ENCODE measurements around the gene ATP6V0D1.
A peak's percentile ranks its signal among the peaks of the same experiment; 100 is the strongest.
"Not testable (repeated sequence)": the region's sequence is repeated elsewhere in the genome, so short reads cannot be mapped to it uniquely, and the experiment has no call there.

Gene ATP6V0D1

DNA sequence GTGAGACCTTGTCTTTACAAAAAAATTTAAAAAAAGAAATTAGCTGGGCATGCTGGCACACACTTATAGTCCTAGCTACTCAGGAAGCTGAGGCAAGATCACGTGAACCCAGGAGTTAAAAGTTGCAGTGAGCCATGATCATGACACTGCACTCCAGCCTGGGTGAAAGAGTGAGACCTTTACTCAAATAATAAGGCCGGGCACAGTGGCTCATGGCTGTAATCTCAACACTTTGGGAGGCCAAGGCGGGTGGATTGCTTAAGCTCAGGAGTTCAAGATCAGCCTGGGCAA, 36.1 kb upstream of the ATP6V0D1 start:
- no peak overlapping the region for H3K4me3 ChIP-seq (ENCODE audit: control insufficient read depth, low read depth, low read length)
- DNase-seq (ENCODE audit: low read depth) = no peak
- TF ChIP-seq, protein P1, sequence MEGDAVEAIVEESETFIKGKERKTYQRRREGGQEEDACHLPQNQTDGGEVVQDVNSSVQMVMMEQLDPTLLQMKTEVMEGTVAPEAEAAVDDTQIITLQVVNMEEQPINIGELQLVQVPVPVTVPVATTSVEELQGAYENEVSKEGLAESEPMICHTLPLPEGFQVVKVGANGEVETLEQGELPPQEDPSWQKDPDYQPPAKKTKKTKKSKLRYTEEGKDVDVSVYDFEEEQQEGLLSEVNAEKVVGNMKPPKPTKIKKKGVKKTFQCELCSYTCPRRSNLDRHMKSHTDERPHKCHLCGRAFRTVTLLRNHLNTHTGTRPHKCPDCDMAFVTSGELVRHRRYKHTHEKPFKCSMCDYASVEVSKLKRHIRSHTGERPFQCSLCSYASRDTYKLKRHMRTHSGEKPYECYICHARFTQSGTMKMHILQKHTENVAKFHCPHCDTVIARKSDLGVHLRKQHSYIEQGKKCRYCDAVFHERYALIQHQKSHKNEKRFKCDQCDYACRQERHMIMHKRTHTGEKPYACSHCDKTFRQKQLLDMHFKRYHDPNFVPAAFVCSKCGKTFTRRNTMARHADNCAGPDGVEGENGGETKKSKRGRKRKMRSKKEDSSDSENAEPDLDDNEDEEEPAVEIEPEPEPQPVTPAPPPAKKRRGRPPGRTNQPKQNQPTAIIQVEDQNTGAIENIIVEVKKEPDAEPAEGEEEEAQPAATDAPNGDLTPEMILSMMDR (conservative IDR thresholded peaks at IDR 0.05; ENCODE audit: control insufficient read depth, insufficient read depth, low read depth, low read length) = no peak

DNA sequence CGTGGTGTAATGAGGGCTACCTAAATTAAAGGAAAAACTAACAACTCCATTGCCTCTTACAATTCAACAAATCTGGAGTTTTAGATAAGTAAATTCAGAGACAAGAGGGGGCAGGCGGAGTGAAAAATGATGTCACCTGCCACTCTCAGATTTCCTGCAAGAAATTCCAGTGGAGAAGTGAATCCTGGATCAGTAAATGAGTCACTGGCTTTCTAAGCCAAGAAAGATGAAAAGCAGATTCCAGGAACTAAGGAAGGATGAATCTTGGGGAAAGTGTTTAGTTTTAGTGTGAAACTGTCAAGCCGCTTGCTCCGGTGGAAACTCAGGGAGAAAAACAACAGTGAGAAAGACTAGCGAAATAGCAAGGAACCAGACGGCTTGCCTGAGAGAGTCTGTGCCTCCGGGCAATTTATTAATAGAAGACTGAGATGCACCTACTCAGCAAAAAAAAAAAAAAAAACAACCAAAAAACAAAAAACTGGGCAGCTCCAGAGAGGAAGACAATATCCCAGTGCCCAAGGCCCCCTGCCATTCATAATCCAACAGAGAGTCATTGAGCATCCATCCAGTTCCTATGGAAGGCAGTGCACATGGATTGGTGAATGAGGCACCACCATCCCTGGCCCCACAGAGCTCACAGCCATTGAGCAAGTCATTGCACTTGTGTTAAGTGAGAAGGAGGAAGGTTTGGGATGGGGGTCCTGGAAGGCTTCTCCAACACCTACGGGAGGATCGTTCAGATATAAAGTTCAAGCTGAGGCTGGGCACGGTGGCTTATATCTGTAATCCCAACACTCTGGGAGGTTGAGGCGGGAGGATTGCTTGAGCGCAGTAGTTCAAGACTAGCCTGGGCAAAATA, 35.6 kb upstream of the ATP6V0D1 start:
- peak; percentile 73 for DNase-seq (ENCODE audit: low read depth)
- TF ChIP-seq, protein P1 (conservative IDR thresholded peaks at IDR 0.05; ENCODE audit: control insufficient read depth, insufficient read depth, low read depth, low read length) = no peak
- no peak overlapping the region for H3K4me3 ChIP-seq (ENCODE audit: control insufficient read depth, low read depth, low read length)

DNA sequence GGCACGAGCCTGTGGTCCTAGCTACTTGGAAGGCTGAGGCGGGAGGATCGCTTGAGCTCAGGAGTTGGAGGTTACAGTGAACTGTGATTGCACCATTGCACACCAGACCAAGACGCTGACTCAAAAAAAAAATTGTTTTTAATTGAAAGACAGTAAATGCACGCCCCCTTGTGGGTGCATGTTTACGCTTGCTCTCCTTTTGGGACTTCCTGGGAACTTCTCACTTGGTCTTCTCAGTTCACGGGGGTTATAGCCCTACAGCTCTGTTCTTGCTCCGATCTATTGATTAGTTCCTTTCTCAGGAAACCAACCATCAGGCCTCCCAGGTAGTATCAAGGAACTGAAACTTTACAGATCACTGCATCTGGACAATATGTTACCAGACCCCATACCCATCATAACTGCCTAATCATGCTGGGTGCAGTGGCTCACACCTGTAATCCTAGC, 33.4 kb upstream of the ATP6V0D1 start:
- no peak overlapping the region for H3K4me3 ChIP-seq (ENCODE audit: control insufficient read depth, low read depth, low read length)
- peak; percentile 90 for DNase-seq (ENCODE audit: low read depth)
- TF ChIP-seq, protein P1 (conservative IDR thresholded peaks at IDR 0.05; ENCODE audit: control insufficient read depth, insufficient read depth, low read depth, low read length) = peak; percentile 74

DNA sequence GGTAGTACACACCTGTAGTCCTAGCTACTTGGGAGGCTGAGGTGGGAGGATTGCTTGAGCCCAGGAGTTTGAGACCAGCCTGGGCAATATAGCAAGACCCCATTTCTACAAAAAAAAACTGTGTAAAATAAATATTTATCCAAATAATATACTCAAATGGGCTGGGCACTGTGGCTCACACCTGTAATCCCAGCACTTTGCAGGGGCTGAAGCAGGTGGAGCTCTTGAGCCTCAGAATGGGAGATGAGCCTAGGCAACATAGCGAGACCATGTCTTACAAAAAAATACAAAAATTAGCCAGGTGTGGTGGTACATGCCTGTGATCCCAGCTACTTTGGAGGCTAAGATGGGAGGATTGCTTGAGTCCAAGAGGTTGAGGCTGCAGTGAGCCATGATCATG, 32.9 kb upstream of the ATP6V0D1 start:
- not testable (repeated sequence) for DNase-seq (ENCODE audit: low read depth); H3K4me3 ChIP-seq (ENCODE audit: control insufficient read depth, low read depth, low read length)

DNA sequence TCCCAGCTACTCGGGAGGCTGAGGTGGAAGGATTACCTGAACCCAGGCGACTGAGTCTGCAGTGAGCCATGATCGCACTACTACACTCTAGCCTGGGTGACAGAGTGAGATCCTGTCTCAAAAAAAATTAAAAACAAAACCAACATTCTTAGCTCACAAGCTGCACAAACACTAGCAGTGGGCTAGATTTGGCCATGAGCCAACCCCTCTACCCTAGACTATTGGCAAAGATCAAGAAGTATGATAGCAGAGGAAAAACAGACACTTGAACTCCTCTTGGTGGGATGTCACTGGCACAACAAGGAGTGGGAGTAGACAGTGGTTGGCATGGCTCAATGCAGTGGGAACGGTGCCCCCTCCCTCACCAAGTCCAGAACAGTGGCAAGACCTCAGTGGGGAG, 28.1 kb upstream of the ATP6V0D1 start:
- no peak for DNase-seq (ENCODE audit: low read depth)
- TF ChIP-seq, protein P1 (conservative IDR thresholded peaks at IDR 0.05; ENCODE audit: control insufficient read depth, insufficient read depth, low read depth, low read length) = no peak
- H3K4me3 ChIP-seq (ENCODE audit: control insufficient read depth, low read depth, low read length) = no peak overlapping the region

DNA sequence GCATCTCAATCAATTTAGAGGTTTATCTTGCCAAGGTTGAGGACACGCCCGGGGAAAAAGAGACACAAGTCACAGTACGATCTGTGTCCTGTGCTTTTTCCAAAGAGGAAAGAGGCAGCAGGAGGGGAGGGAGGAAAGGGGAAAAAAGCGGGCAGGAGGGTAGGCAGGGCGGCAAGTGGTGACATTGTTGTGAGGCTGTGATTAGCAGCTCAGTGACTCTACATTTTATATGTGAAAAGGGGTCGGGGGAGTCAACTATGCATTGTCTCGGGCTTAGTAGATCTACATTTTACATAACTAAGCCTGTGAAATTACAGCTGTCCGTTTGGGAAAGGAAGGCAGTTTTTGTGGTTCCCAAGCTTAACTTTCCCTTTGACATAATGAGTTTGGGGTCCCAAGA, 25.5 kb upstream of the ATP6V0D1 start:
- H3K4me3 ChIP-seq (ENCODE audit: control insufficient read depth, low read depth, low read length) = no peak overlapping the region
- TF ChIP-seq, protein P1 (conservative IDR thresholded peaks at IDR 0.05; ENCODE audit: control insufficient read depth, insufficient read depth, low read depth, low read length) = no peak
- DNase-seq (ENCODE audit: low read depth) = no peak

DNA sequence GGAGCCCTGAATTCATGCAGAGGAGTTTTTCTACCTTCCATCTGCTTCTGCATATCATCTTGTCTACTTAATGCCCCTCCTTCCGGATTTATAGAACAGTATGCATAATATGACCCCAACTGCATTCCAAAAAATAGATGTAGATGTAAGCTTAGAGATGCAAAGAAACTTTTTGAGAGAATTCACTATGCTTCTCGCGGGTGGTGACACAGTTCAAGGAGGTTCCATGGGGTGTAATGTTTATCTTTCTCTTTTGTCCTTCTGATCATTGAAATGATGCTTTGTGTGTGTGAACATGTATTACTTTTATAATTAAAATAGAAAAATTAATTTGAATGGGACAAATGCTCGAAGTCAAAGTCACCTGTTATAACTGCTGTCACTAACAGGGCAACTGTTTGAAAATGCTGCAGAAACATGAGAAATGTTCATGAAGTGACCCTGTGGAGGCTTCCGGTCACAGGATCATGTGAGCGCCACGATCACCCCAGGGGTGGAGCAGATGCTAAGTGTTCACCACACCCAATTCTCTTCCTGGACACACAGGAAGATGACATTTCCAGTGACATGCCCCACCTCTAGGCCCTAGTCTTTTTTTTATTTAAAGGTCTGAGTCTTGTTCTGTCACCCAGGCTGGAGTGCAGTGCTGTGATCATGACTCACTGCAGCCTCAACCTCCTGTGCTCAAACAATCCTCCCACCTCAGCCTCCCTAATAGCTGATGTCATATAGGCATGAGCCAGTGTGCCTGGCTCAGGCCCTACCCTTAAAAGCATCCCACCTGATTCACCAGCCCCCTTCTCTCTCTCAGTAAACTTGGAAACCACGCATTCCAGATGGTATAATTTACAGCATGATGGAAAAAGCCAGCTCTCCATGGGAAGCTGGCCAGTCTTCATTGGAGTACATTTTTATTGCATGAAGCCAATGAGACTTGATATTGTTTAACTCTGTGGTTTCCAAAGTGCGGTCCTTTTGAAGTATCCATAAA, 23.4 kb upstream of the ATP6V0D1 start:
- DNase-seq (ENCODE audit: low read depth) = peak; percentile 50
- no peak overlapping the region for H3K4me3 ChIP-seq (ENCODE audit: control insufficient read depth, low read depth, low read length)
- TF ChIP-seq, protein P1 (conservative IDR thresholded peaks at IDR 0.05; ENCODE audit: control insufficient read depth, insufficient read depth, low read depth, low read length) = no peak
